ENCODE data around the gene CMTR1. TPM values are rescaled to one million over a fixed set of nuclear protein-coding genes. Genes with fewer than 3 reads are reported as not detected.
A peak's percentile ranks its signal among the peaks of the same experiment; 100 is the strongest.
"Not testable (repeated sequence)": the region's sequence is repeated elsewhere in the genome, so short reads cannot be mapped to it uniquely, and the experiment has no call there.

Gene CMTR1
- total and polyA plus RNA-seq, 5 donors: 24.3 to 46.9 (median 36.7) TPM

DNA sequence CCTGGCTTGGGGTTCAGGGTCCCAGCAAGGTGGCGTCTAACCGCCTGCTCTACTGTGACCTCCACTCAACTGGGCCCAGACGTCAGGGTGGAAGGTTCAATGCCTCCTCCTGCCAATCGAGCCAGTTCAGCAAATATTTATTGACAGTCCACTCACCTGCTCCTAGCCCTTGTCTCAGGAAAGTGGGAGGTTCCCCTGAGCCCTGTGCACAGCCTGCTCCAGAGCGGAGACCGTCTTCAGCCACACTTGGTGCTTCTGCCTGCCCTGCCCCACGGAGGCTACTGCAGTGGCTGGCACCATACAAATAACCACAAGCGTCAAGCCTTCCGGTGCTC lies 60.6 kb downstream of the CMTR1 start:
- Histone ChIP-seq H3K27ac (ENCODE audit: low read length) (no peak overlapping the region), H3K4me3 (ENCODE audit: low read length) (no peak overlapping the region), H3K4me1 (ENCODE audit: control insufficient read depth, insufficient read depth, low read length) (peaks cover 13% of the 10 kb centered on the region), H3K9me3 (ENCODE audit: control insufficient read depth, low read length) (no peaks in the 10 kb centered on the region), H3K27me3 (ENCODE audit: control insufficient read depth, insufficient read depth) (no peaks in the 10 kb centered on the region)
- intact Hi-C loops (cut with DNase I): no loop called here
- no peak for DNase-seq
- no peak for ATAC-seq
- WGBS: 91% methylated on average over 9 of the region's 9 CpGs

GRCh38 chr6:37495244-37495934 lies 62.4 kb downstream of the CMTR1 start:
- no peaks in the 10 kb centered on the region for H3K27me3 ChIP-seq (ENCODE audit: control insufficient read depth, insufficient read depth)
- no peak overlapping the region for H3K27ac ChIP-seq (ENCODE audit: low read length)
- DNase-seq (no peak), ATAC-seq (no peak)
- no peak overlapping the region for H3K4me3 ChIP-seq (ENCODE audit: low read length)
- H3K4me1 ChIP-seq (ENCODE audit: control insufficient read depth, insufficient read depth, low read length): peaks cover 9% of the 10 kb centered on the region
- 93% methylated on average over 4 of the region's 4 CpGs for whole genome bisulfite sequencing
- no peaks in the 10 kb centered on the region for H3K9me3 ChIP-seq (ENCODE audit: control insufficient read depth, low read length)
- intact Hi-C loops (cut with DNase I): no loop called here

GRCh38 chr6:37496951-37497885 lies 64.2 kb downstream of the CMTR1 start:
- DNase-seq (no peak), ATAC-seq (no peak)
- Histone ChIP-seq H3K9me3 (ENCODE audit: control insufficient read depth, low read length) (no peaks in the 10 kb centered on the region), H3K4me1 (ENCODE audit: control insufficient read depth, insufficient read depth, low read length) (no peaks in the 10 kb centered on the region), H3K27me3 (ENCODE audit: control insufficient read depth, insufficient read depth) (no peaks in the 10 kb centered on the region), H3K27ac (ENCODE audit: low read length) (no peak overlapping the region), H3K4me3 (ENCODE audit: low read length) (no peak overlapping the region)
- WGBS: 86% methylated on average over 13 of the region's 13 CpGs
- intact Hi-C loops (cut with DNase I): no loop called here

DNA sequence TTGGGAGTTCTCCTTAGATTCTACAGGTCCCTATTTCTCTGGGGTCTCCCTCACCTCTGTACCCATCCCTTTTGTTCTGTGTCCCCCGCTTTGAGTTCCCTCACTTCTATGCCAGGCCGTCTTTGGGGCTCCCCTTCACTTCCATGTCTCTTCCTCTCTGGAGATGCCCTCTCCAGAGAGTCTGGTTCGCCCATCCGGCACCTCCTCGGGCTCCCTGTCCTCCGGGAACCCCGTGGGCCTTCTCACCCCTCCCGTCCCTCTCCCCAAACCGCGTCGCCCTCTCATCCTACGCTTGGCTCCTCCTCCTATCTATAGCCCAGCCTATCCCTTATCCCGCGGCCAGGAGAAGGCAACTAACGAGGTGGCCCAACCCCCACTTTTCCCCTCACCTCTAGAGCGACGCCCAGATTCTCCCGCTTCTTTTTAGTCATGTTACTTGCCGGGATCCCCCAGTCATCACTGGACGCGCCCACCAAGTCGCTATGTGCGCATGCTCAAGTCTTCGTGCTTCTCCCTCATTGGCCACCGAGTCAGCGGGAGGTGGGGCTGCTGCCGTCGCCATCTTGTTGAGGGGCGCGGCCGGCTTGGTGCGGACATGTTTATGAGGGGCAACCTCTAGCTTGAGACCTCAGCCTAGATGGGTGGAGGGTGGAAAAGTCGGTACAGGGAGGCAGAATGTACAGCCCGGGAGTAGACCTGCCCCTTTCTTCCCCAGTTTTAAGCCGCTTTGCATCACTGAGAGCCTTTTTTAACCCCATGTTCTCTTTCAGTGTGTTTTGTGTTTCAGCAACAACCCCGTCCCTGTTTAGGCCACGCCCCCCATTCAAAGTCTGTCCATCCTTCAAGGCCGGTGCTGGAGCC lies 66.6 kb downstream of the CMTR1 start, which contains the start of gene CCDC167:
CCDC167 (minus strand) TSS at position 461 of the 861 bp plus-strand sequence; CDS start at position 431, 30 bp downstream.
- Histone ChIP-seq H3K4me1 (ENCODE audit: control insufficient read depth, insufficient read depth, low read length) (no peaks in the 10 kb centered on the region), H3K27ac (ENCODE audit: low read length) (no peak within 1 kb of the TSS), H3K27me3 (ENCODE audit: control insufficient read depth, insufficient read depth) (no peaks in the 10 kb centered on the region), H3K4me3 (ENCODE audit: low read length) (peak within 1 kb of the TSS; percentile 78), H3K9me3 (ENCODE audit: control insufficient read depth, low read length) (no peaks in the 10 kb centered on the region)
- DNase-seq (peak; percentile 97 to 98 (median 97)), ATAC-seq (peak; percentile 99)
- intact Hi-C loops (cut with DNase I): no loop called here
- WGBS: under 1% methylated on average over 38 of the region's 38 CpGs

DNA sequence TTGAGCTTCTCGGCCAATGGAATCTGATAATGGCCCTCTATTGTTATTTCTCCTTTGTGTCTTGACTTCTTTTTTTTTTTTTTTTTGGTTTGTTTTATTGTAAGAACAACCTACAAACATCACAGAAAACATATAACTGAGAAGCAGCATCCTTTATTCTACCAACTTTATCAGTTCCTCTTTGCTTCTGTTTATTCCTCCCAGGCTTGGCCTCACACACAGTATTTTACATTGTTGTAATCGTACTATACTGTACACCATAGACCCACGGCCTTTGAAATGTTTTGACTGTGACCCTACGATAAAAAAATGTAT lies 67.2 kb downstream of the CMTR1 start:
- intact Hi-C loops (cut with DNase I): no loop called here

GRCh38 chr6:37500904-37501303 lies 67.9 kb downstream of the CMTR1 start:
- WGBS: 98% methylated on average over 6 of the region's 6 CpGs
- H3K9me3 ChIP-seq (ENCODE audit: control insufficient read depth, low read length); ATAC-seq; H3K27ac ChIP-seq (ENCODE audit: low read length); intact Hi-C loops (cut with DNase I); H3K4me3 ChIP-seq (ENCODE audit: low read length); DNase-seq; H3K27me3 ChIP-seq (ENCODE audit: control insufficient read depth, insufficient read depth); H3K4me1 ChIP-seq (ENCODE audit: control insufficient read depth, insufficient read depth, low read length): not testable (repeated sequence)

More for the DNA sequence above, 67.2 kb downstream of the CMTR1 start:
- ATAC-seq (no peak), DNase-seq (no peak)
- no peaks in the 10 kb centered on the region for H3K27me3 ChIP-seq (ENCODE audit: control insufficient read depth, insufficient read depth)
- WGBS: 69% methylated on average over 4 of the region's 4 CpGs
- H3K4me3 ChIP-seq (ENCODE audit: low read length): peak overlapping the region; percentile 78
- H3K9me3 ChIP-seq (ENCODE audit: control insufficient read depth, low read length): no peaks in the 10 kb centered on the region
- no peaks in the 10 kb centered on the region for H3K4me1 ChIP-seq (ENCODE audit: control insufficient read depth, insufficient read depth, low read length)
- no peak overlapping the region for H3K27ac ChIP-seq (ENCODE audit: low read length)

GRCh38 chr6:37501632-37502491 lies 68.8 kb downstream of the CMTR1 start:
- Histone ChIP-seq H3K4me3 (ENCODE audit: low read length) (no peak overlapping the region), H3K9me3 (ENCODE audit: control insufficient read depth, low read length) (no peaks in the 10 kb centered on the region), H3K27me3 (ENCODE audit: control insufficient read depth, insufficient read depth) (no peaks in the 10 kb centered on the region), H3K27ac (ENCODE audit: low read length) (no peak overlapping the region), H3K4me1 (ENCODE audit: control insufficient read depth, insufficient read depth, low read length) (no peaks in the 10 kb centered on the region)
- ATAC-seq (no peak), DNase-seq (no peak)
- intact Hi-C loops (cut with DNase I): no loop called here
- WGBS: 67% methylated on average over 10 of the region's 10 CpGs

DNA sequence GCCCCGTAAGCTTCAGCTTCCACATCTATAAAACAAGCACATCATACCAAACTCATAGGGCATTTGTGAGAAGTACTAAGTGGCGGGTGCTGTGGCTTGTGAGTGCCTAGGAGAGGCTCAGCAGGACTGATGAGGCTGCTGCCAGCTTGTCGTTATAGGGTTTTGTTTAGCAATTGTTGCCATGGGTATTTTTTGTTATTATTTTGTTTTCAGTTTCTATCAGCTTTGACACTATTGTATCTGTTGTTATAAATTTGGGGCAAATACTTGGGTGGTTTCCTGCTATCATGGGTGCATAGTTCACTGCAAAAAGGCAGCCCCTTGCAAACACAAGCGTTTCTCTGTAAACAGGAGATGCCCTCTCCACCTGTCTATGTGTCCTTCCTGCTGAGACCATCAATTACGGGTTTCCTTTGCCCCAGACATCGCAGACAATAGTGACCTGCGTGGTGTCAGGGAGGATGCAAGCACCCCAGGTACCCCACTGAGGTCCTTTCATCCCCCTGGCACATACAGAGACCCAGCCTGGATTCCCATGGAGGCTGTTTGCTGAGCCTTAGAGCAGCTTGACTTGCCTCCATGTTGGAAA lies 69.8 kb downstream of the CMTR1 start:
- no peak overlapping the region for H3K4me3 ChIP-seq (ENCODE audit: low read length)
- H3K9me3 ChIP-seq (ENCODE audit: control insufficient read depth, low read length): no peaks in the 10 kb centered on the region
- H3K27ac ChIP-seq (ENCODE audit: low read length): no peak overlapping the region
- intact Hi-C loops (cut with DNase I): no loop called here
- no peaks in the 10 kb centered on the region for H3K4me1 ChIP-seq (ENCODE audit: control insufficient read depth, insufficient read depth, low read length)
- ATAC-seq: no peak
- WGBS: 64% methylated on average over 7 of the region's 7 CpGs
- DNase-seq: no peak
- H3K27me3 ChIP-seq (ENCODE audit: control insufficient read depth, insufficient read depth): no peaks in the 10 kb centered on the region

DNA sequence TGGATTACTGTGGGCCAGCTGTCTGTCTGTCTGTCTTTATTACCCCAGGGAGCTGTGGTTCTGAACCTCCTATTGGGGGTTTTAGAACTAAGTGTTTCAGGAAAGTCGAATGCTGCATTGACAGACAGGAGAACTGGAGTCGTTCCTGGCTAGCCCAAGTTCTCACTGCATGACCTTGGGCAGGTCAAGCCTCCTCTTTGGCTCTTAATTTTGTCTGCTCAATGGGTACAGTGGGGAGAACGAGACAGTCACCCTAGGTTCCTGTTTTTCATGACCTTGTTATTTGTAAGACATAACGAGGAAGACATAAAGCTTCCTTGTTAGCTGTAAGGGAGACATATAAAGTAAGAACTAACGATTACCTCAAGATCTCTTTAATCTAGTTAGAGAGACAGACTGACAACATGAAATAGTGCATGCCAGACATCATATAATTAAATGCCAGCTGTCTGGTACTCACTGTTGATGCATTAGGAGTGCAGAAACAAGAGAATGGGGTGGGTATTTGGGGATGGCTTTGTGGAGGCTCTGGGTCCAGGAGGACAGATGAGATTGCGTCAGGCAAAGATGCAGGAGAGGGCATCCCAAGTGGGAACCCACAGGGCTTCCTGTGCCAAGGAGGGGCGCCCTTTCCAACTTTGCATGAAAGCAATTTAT lies 70.4 kb downstream of the CMTR1 start:
- H3K27ac ChIP-seq (ENCODE audit: low read length): no peak overlapping the region
- no peak overlapping the region for H3K4me3 ChIP-seq (ENCODE audit: low read length)
- no peak for ATAC-seq
- no peaks in the 10 kb centered on the region for H3K27me3 ChIP-seq (ENCODE audit: control insufficient read depth, insufficient read depth)
- no peaks in the 10 kb centered on the region for H3K4me1 ChIP-seq (ENCODE audit: control insufficient read depth, insufficient read depth, low read length)
- intact Hi-C loops (cut with DNase I): no loop called here
- no peaks in the 10 kb centered on the region for H3K9me3 ChIP-seq (ENCODE audit: control insufficient read depth, low read length)
- DNase-seq: no peak
- 66% methylated on average over 7 of the region's 7 CpGs for WGBS

Data from right cardiac atrium (tissue), 5 donors.